Thoracic aorta (tissue), 2 donors: ENCODE results near the gene ABLIM1. TPM values are rescaled to one million over a fixed set of nuclear protein-coding genes. Genes with fewer than 3 reads are reported as not detected.
A peak's percentile ranks its signal among the peaks of the same experiment; 100 is the strongest.

Source experiments
- ATAC-seq: fragments of 150-250 bp; one replicate; pipeline ENCODE4 v1.8.0; 2017; ENCODE audit warnings: low read depth; ENCODE audit not compliant: insufficient number of reproducible peaks, low FRiP score
- DNase-seq: peaks from one replicate; pipeline ENCODE4 v3.0.0-alpha.2; 2020; ENCODE audit warnings: low spot score
- H3K27ac ChIP-seq, 2 donors: fragments of 200-600 bp; sonication (generic); 1 replicate in 1 of 2; 2 replicates in 1 of 2; pipeline ENCODE4 v1.5.1; 2016; ENCODE audit warnings: mild to moderate bottlenecking in 2 of 2, moderate library complexity in 2 of 2
- H3K27me3 ChIP-seq: fragments of 200-600 bp; sonication (generic); replicated peaks from 2 replicates; pipeline ENCODE4 v1.6.0; 2016; ENCODE audit warnings: mild to moderate bottlenecking; ENCODE audit not compliant: insufficient read depth
- H3K36me3 ChIP-seq: fragments of 200-600 bp; sonication (generic); one replicate; pipeline ENCODE4 v1.5.1; 2016
- H3K4me1 ChIP-seq, 2 donors: fragments of 200-600 bp; sonication (generic); 1 replicate in 1 of 2; 2 replicates in 1 of 2; pipeline versions ENCODE4 v1.5.1 to v1.6.0; 2016; ENCODE audit warnings: low read depth in 2 of 2, mild to moderate bottlenecking in 1 of 2; ENCODE audit not compliant: control insufficient read depth in 1 of 2
- H3K4me3 ChIP-seq: fragments of 200-600 bp; sonication (generic); 2 replicates; pipeline ENCODE4 v1.5.1; 2016; ENCODE audit warnings: mild to moderate bottlenecking
- H3K9me3 ChIP-seq: fragments of 200-600 bp; sonication (generic); 2 replicates; pipeline ENCODE4 v1.5.1; 2016
- total RNA-seq, 2 donors: library from RNA; depleted of rRNA; stranded (reverse); fragments of >200 nt; gene quantifications; one replicate each; pipeline versions ENCODE4 v1.1.0 to v1.2.3, GENCODE V29; 2016
- TF ChIP-seq, protein P1 (sequence below): fragments of 200-600 bp; sonication (generic); IDR thresholded peaks from one replicate; pipeline ENCODE4 v1.5.1; 2019; ENCODE audit warnings: antibody characterized with exemption

The ABLIM1 gene
- total RNA-seq, 2 donors from 2014 or later, result 47.5 to 111 TPM

DNA sequence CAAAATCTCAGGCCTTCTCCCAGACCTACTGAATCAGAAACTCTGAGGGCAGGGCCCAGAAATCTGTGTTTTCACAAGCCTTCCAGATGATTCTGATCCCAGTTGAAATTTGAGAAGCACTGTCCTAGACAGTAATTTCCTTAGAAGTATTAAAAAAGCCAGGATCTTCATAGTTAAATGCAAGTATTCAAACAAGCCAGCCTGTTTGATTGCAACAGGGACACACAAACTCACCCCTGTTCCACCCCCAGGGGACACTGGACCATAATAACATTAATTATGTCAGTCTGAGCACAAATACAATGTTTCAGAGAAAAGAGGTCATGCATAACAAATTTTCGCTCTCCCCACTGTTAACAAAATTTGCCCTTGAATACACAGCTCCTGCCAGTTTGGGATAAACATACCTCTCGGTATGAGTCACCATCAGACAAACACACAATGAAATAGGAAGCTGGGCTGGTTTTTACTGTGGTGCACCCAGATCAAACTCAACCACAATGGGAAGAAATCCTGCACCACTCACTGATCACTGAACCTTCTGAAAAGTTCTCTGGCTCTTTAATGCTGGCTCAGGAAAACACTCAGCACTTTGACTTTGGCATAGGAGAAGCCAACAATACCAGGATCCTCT, 34.3 kb downstream of the ABLIM1 start:
- DNase-seq (no peak), ATAC-seq (peak; percentile 75)
- Histone ChIP-seq H3K4me1 (peaks cover 12 to 36% of the 10 kb centered on the region in 2 donors), H3K27me3 (no peaks in the 10 kb centered on the region), H3K4me3 (no peak overlapping the region), H3K9me3 (peaks cover 3% of the 10 kb centered on the region), H3K27ac (peak overlapping the region in 1 of 2 donors; percentile 8), H3K36me3 (no peaks in the 10 kb centered on the region)
- TF ChIP-seq, protein P1, sequence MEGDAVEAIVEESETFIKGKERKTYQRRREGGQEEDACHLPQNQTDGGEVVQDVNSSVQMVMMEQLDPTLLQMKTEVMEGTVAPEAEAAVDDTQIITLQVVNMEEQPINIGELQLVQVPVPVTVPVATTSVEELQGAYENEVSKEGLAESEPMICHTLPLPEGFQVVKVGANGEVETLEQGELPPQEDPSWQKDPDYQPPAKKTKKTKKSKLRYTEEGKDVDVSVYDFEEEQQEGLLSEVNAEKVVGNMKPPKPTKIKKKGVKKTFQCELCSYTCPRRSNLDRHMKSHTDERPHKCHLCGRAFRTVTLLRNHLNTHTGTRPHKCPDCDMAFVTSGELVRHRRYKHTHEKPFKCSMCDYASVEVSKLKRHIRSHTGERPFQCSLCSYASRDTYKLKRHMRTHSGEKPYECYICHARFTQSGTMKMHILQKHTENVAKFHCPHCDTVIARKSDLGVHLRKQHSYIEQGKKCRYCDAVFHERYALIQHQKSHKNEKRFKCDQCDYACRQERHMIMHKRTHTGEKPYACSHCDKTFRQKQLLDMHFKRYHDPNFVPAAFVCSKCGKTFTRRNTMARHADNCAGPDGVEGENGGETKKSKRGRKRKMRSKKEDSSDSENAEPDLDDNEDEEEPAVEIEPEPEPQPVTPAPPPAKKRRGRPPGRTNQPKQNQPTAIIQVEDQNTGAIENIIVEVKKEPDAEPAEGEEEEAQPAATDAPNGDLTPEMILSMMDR, result no peak

DNA sequence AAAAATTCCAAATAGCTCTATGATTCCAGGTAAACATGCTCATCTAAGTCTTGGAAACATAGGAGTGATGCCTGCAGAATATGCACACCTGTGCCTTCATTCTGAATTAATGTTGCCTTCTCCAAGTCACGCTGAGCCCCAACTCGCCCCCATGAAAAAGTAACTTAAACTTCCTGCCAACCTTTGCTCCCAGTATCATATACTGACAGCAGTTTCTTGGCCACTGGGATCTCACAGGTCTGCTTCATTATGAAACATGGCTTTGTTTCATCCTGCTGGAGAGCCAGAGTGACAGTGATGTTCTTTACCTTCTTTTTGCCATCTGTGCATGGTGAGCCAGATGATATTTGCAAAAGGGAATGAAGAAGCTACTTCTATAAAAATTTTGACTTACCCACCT, 34.9 kb downstream of the ABLIM1 start:
- no peaks in the 10 kb centered on the region for H3K36me3 ChIP-seq
- H3K4me1 ChIP-seq, result peaks cover 12 to 41% of the 10 kb centered on the region in 2 donors
- no peaks in the 10 kb centered on the region for H3K27me3 ChIP-seq
- H3K9me3 ChIP-seq, result peaks cover 3% of the 10 kb centered on the region
- peak overlapping the region in 1 of 2 donors; percentile 3 for H3K27ac ChIP-seq
- TF ChIP-seq, protein P1, result no peak
- DNase-seq, result no peak
- ATAC-seq, result no peak
- no peak overlapping the region for H3K4me3 ChIP-seq

DNA sequence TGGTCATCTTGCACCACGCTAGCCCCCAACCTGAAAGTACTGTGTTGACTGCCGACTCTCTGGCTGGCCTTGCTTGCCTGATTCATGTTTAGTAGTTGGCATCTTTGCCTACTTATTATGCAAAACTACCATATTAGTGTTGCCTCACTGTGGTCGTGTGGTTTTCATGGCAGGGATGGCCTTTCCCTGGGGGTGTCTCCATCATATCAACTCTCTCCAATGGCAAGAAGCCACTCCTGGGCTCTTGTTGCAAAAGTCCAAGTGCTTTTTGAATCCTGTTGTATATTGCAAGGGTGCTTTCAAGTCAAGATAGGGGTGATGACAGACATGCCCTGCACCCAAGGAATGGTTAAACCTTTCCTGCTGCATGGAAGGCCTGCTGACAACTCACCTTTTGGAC, 39.4 kb downstream of the ABLIM1 start:
- DNase-seq, result no peak
- Histone ChIP-seq H3K36me3 (no peaks in the 10 kb centered on the region), H3K9me3 (no peaks in the 10 kb centered on the region), H3K4me1 (peaks cover 12 to 36% of the 10 kb centered on the region in 2 donors), H3K27me3 (no peaks in the 10 kb centered on the region), H3K4me3 (no peak overlapping the region), H3K27ac (no peak overlapping the region)
- TF ChIP-seq, protein P1, result no peak
- no peak for ATAC-seq

DNA sequence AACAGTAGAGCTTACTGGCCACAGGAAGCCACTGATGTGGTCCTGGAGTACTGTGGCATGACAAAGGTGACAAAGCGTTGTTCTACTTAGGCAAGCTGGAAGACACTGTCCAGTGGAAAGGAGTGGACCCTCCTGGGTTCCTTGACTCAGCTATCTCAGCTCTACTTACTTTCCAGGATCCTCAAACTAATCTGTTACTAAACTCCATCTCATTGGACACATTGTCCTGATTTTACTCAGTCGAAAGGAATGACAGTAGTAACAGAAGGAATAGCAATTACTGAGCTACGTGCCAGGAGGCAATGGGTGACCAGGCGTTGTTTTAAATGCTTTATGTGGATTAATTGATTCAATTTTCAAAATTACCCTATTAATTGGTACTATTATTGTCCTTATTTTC, 41.6 kb downstream of the ABLIM1 start:
- Histone ChIP-seq H3K4me3 (no peak overlapping the region), H3K9me3 (no peaks in the 10 kb centered on the region), H3K36me3 (no peaks in the 10 kb centered on the region), H3K4me1 (peaks cover 8 to 20% of the 10 kb centered on the region in 2 donors), H3K27me3 (no peaks in the 10 kb centered on the region), H3K27ac (no peak overlapping the region)
- TF ChIP-seq, protein P1, result no peak
- no peak for DNase-seq
- ATAC-seq, result no peak

DNA sequence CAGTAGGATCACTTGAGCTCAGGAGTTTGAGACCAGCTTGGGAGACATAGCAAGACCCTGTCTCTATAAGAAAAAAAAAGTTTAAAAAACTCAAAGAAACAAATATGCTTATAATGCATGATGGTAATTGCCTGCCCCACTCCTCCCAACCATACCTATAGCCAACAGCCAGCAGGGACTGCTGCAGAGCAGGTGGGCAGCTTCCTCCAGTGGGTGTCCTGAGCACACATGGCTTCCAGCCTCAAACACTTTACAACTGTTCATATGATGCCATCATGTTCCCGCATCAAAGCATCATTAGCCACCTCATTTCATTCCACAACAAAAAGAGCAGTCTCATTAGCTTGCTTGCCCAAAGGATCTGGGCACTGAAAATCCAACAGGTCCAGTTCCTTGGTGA, 42.0 kb downstream of the ABLIM1 start:
- no peak for ATAC-seq
- H3K4me1 ChIP-seq, result peaks cover 8 to 20% of the 10 kb centered on the region in 2 donors
- no peaks in the 10 kb centered on the region for H3K27me3 ChIP-seq
- H3K36me3 ChIP-seq, result no peaks in the 10 kb centered on the region
- no peak overlapping the region for H3K4me3 ChIP-seq
- DNase-seq, result no peak
- H3K9me3 ChIP-seq, result no peaks in the 10 kb centered on the region
- H3K27ac ChIP-seq, result no peak overlapping the region
- TF ChIP-seq, protein P1, result no peak
